OCI-LY1 (cell line): ENCODE measurements around the gene HINT2.

ENCODE experiments used
- H2AFZ ChIP-seq: fragments of 200-600 bp; sonication (generic), shearing (Covaris generic); 2 replicates; pipeline ENCODE4 v1.6.0; 2014; ENCODE audit warnings: antibody characterized with exemption, mild to moderate bottlenecking, low read length
- H3F3A ChIP-seq: fragments of 200-600 bp; sonication (generic), shearing (Covaris generic); 2 replicates; pipeline ENCODE4 v1.6.0; 2014; ENCODE audit warnings: mild to moderate bottlenecking, antibody characterized with exemption, low read length, moderate library complexity; ENCODE audit not compliant: insufficient read depth
- H3K27ac ChIP-seq: fragments of 200-600 bp; sonication (generic); 2 replicates; pipeline ENCODE4 v1.5.1; 2014; ENCODE audit warnings: low read length, mixed run types, mild to moderate bottlenecking, low read depth; ENCODE audit not compliant: poor library complexity, severe bottlenecking
- H3K27me3 ChIP-seq: fragments of 200-600 bp; sonication (generic); 2 replicates; pipeline ENCODE4 v1.6.0; 2014; ENCODE audit warnings: antibody characterized with exemption, mild to moderate bottlenecking, low read length, moderate library complexity; ENCODE audit not compliant: insufficient read depth
- H3K36me3 ChIP-seq: fragments of 200-600 bp; sonication (generic); 2 replicates; pipeline ENCODE4 v1.6.1; 2014; ENCODE audit warnings: mild to moderate bottlenecking, antibody characterized with exemption, low read length, moderate library complexity, mixed read lengths; ENCODE audit not compliant: insufficient read depth
- H3K4me1 ChIP-seq: fragments of 200-600 bp; sonication (generic); 2 replicates; pipeline ENCODE4 v1.5.1; 2014; ENCODE audit warnings: mild to moderate bottlenecking, low read length, moderate library complexity; ENCODE audit not compliant: insufficient read depth, severe bottlenecking
- H3K4me2 ChIP-seq: fragments of 200-600 bp; sonication (generic), shearing (Covaris generic); 2 replicates; pipeline ENCODE4 v1.6.1; 2014; ENCODE audit warnings: low read length
- H3K4me3 ChIP-seq: fragments of 200-600 bp; sonication (generic); 2 replicates; pipeline ENCODE4 v1.5.1; 2014; ENCODE audit warnings: low read length, low read depth, mild to moderate bottlenecking, mixed read lengths; ENCODE audit not compliant: poor library complexity, severe bottlenecking
- H3K79me2 ChIP-seq: fragments of 200-600 bp; shearing (Covaris generic); 2 replicates; pipeline ENCODE4 v1.6.1; 2016; ENCODE audit warnings: mixed run types, low read length, mixed read lengths; ENCODE audit not compliant: insufficient read depth
- H3K9ac ChIP-seq: fragments of 200-600 bp; sonication (generic), shearing (Covaris generic); 2 replicates; pipeline ENCODE4 v1.6.1; 2014; ENCODE audit warnings: mild to moderate bottlenecking, low read length, mixed read lengths
- H3K9me2 ChIP-seq: fragments of 200-600 bp; sonication (generic), shearing (Covaris generic); 2 replicates; pipeline ENCODE4 v1.6.1; 2014; ENCODE audit warnings: low read depth, mild to moderate bottlenecking, low read length, mixed read lengths
- H3K9me3 ChIP-seq: fragments of 200-600 bp; shearing (Covaris generic); 2 replicates; pipeline ENCODE4 v1.6.1; 2014; ENCODE audit warnings: low read length, mixed read lengths
- H4K20me1 ChIP-seq: fragments of 200-600 bp; sonication (generic), shearing (Covaris generic); 2 replicates; pipeline ENCODE4 v1.6.0; 2016; ENCODE audit warnings: mild to moderate bottlenecking, low read length; ENCODE audit not compliant: insufficient read depth
- CTCF ChIP-seq: fragments of 200-600 bp; sonication (generic), shearing (Covaris generic); IDR thresholded peaks from 2 replicates; pipeline ENCODE4 v1.5.1; 2017; ENCODE audit warnings: mild to moderate bottlenecking, antibody characterized with exemption, low read length, moderate library complexity, mixed read lengths
- EZH2 ChIP-seq: fragments of 200-600 bp; sonication (generic), shearing (Covaris generic); IDR thresholded peaks from 2 replicates; pipeline ENCODE4 v1.8.0; 2017; ENCODE audit warnings: borderline replicate concordance, mixed run types, mild to moderate bottlenecking, antibody characterized with exemption, low read length, moderate library complexity, mixed read lengths

Gene HINT2

GRCh38 chr9:35840881-35841644, 26.2 kb upstream of the HINT2 start:
- Histone ChIP-seq H3K9me2 (no peaks in the 10 kb centered on the region), H3K36me3 (no peaks in the 10 kb centered on the region), H2AFZ (no peak overlapping the region), H3K9me3 (no peaks in the 10 kb centered on the region), H3K27me3 (no peaks in the 10 kb centered on the region), H3F3A (no peaks in the 10 kb centered on the region), H3K4me3 (no peak overlapping the region), H3K4me1 (no peaks in the 10 kb centered on the region), H4K20me1 (no peaks in the 10 kb centered on the region), H3K79me2 (no peaks in the 10 kb centered on the region), H3K9ac (no peak overlapping the region), H3K4me2 (no peak overlapping the region), H3K27ac (no peak overlapping the region)
- TF ChIP-seq EZH2, result no peak
- TF ChIP-seq CTCF, result no peak

- Histone ChIP-seq H3F3A (no peaks in the 10 kb centered on the region), H4K20me1 (no peaks in the 10 kb centered on the region), H3K79me2 (no peaks in the 10 kb centered on the region), H3K27me3 (no peaks in the 10 kb centered on the region), H3K36me3 (no peaks in the 10 kb centered on the region), H3K27ac (no peak overlapping the region), H2AFZ (no peak overlapping the region), H3K9me3 (no peaks in the 10 kb centered on the region), H3K4me1 (peaks cover 4% of the 10 kb centered on the region), H3K4me2 (no peak overlapping the region), H3K9me2 (no peaks in the 10 kb centered on the region), H3K4me3 (no peak overlapping the region), H3K9ac (no peak overlapping the region)
- TF ChIP-seq CTCF (no peak), EZH2 (no peak)
Measured at GRCh38 chr9:35839926-35840325, 25.1 kb upstream of the HINT2 start.

- Histone ChIP-seq H3F3A (no peaks in the 10 kb centered on the region), H3K4me1 (peaks cover 20% of the 10 kb centered on the region), H3K9me2 (no peaks in the 10 kb centered on the region), H3K4me3 (no peak overlapping the region), H3K9me3 (no peaks in the 10 kb centered on the region), H3K27ac (no peak overlapping the region), H3K79me2 (no peaks in the 10 kb centered on the region), H3K4me2 (no peak overlapping the region), H3K9ac (no peak overlapping the region), H2AFZ (no peak overlapping the region), H3K36me3 (no peaks in the 10 kb centered on the region), H4K20me1 (no peaks in the 10 kb centered on the region), H3K27me3 (no peaks in the 10 kb centered on the region)
- TF ChIP-seq CTCF, result no peak
- TF ChIP-seq EZH2, result no peak
Measured at GRCh38 chr9:35836595-35836994, 21.8 kb upstream of the HINT2 start.
